PC-3 (cell line): ENCODE measurements around the gene LTBP1. TPM values are rescaled to one million over a fixed set of nuclear protein-coding genes. Genes with fewer than 3 reads are reported as not detected.

Source experiments
- ATAC-seq: fragments of 200-7000 bp; cut with Tn5 transposase; 2 replicates; pipeline ENCODE4 v1.9.1; 2020; ENCODE audit warnings: mild to moderate bottlenecking, moderate library complexity
- BruUV-seq: library from RNA; stranded (reverse); fragments of 400-500 nt; replicated peaks from 2 replicates; lab custom pipeline; 2021; lab: Mats Ljungman, UMichigan
- CTCF ChIA-PET: fragments of 300-600 bp; sonication (Branson Sonifier 250); formaldehyde crosslinking; loops from one replicate; lab custom pipeline; 2022; ENCODE audit warnings: antibody characterized with exemption; lab: Charles Lee
- POLR2A ChIA-PET: fragments of 300-600 bp; sonication (Branson Sonifier 250); formaldehyde crosslinking; loops from one replicate; lab custom pipeline; 2022; ENCODE audit warnings: antibody characterized with exemption; ENCODE audit not compliant: unreplicated experiment; lab: Charles Lee
- DNase-seq: peaks from one replicate; pipeline ENCODE4 v3.0.0-alpha.2; 2015
- H2AFZ ChIP-seq: fragments of 300-600 bp; sonication (generic); 2 replicates; pipeline ENCODE4 v1.6.0; 2016; ENCODE audit warnings: antibody characterized with exemption, low read length
- H3F3A ChIP-seq: fragments of 300-600 bp; sonication (generic); one replicate; pipeline ENCODE4 v1.6.0; 2017; ENCODE audit warnings: antibody characterized with exemption, low read length, control low read depth, mild to moderate bottlenecking; ENCODE audit not compliant: unreplicated experiment
- H3K27ac ChIP-seq: fragments of 300-600 bp; sonication (generic); 2 replicates; pipeline ENCODE4 v1.5.1; 2016; ENCODE audit warnings: mild to moderate bottlenecking, low read length
- H3K27me3 ChIP-seq: fragments of 300-600 bp; sonication (generic); 2 replicates; pipeline ENCODE4 v1.6.1; 2016; ENCODE audit warnings: low read length, mixed read lengths
- H3K36me3 ChIP-seq: fragments of 300-600 bp; sonication (generic); 2 replicates; pipeline ENCODE4 v1.6.1; 2016; ENCODE audit warnings: low read depth, mixed run types, low read length, mixed read lengths
- H3K4me1 ChIP-seq: fragments of 300-600 bp; sonication (generic); 2 replicates; pipeline ENCODE4 v1.5.1; 2016; ENCODE audit warnings: low read length; ENCODE audit not compliant: insufficient read depth
- H3K4me2 ChIP-seq: fragments of 300-600 bp; sonication (generic); 2 replicates; pipeline ENCODE4 v1.6.0; 2016; ENCODE audit warnings: low read length
- H3K4me3 ChIP-seq: fragments of 300-600 bp; sonication (generic); 2 replicates; pipeline ENCODE4 v1.5.1; 2016; ENCODE audit warnings: mild to moderate bottlenecking, low read length, mixed read lengths
- H3K79me2 ChIP-seq: fragments of 300-600 bp; sonication (generic); 2 replicates; pipeline ENCODE4 v1.6.1; 2017; ENCODE audit warnings: low read length, mixed read lengths
- H3K9ac ChIP-seq: fragments of 300-600 bp; sonication (generic); 2 replicates; pipeline ENCODE4 v1.6.0; 2016; ENCODE audit warnings: mild to moderate bottlenecking, low read length
- H3K9me2 ChIP-seq: fragments of 300-600 bp; sonication (generic); replicated peaks from 2 replicates; pipeline ENCODE4 v1.6.1; 2016; ENCODE audit warnings: mixed run types, low read length, mixed read lengths
- H3K9me3 ChIP-seq: fragments of 300-600 bp; sonication (generic); 2 replicates; pipeline ENCODE4 v1.6.1; 2016; ENCODE audit warnings: low read length, mixed read lengths
- H4K20me1 ChIP-seq: fragments of 300-600 bp; sonication (generic); 2 replicates; pipeline ENCODE4 v1.6.1; 2016; ENCODE audit warnings: low read length, mixed read lengths
- EZH2 ChIP-seq: fragments of 300-600 bp; sonication (generic); IDR thresholded peaks from one replicate; pipeline ENCODE4 v1.6.1; 2017; ENCODE audit warnings: antibody characterized with exemption, mild to moderate bottlenecking, low read length; ENCODE audit not compliant: unreplicated experiment
- EZH2phosphoT487 ChIP-seq: fragments of 300-600 bp; sonication (generic); IDR thresholded peaks from 2 replicates; pipeline ENCODE4 v1.6.1; 2018; ENCODE audit warnings: mild to moderate bottlenecking, antibody characterized with exemption, low read length, borderline replicate concordance
- intact Hi-C: fragments of 100-400 bp; cut with micrococcal nuclease; formaldehyde crosslinking; loops from 2 replicates; pipeline ENCODE4 v1.9.0; 2023
- total RNA-seq: library from RNA; depleted of rRNA; stranded (reverse); fragments of >200 nt; gene quantifications from 2 replicates; pipeline ENCODE4 v1.2.3, GENCODE V29; 2014
- TF ChIP-seq, protein P1 (sequence below): fragments of 300-600 bp; sonication (generic); conservative IDR thresholded peaks from 2 replicates; pipeline ENCODE4 v1.5.1; 2017; ENCODE audit warnings: antibody characterized with exemption, low read depth, mild to moderate bottlenecking, low read length

Gene LTBP1
- total RNA-seq, 1 experiment from 2014 or later = 45.9 TPM

DNA sequence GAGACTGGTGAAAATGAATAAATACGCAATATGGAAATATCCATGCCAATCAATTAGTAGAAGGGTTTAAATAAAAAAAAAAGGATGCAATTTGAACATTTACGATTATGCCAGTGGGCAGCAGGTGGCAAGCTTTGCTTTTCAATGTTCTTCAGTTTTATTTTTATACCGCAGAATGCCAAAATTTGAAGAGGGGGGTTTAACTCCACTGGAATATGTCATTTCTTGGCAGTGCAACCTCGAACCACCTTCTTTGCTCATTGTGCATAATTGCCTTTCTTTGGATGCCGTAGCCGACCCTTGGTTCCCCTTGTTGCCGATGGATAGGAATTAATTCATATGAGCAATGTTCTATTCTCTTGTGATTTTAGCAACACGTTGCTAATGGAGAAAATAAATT, 88.0 kb downstream of the LTBP1 start:
- DNase-seq (peak; percentile 68), ATAC-seq (peak; percentile 36)
- TF ChIP-seq, protein P1, sequence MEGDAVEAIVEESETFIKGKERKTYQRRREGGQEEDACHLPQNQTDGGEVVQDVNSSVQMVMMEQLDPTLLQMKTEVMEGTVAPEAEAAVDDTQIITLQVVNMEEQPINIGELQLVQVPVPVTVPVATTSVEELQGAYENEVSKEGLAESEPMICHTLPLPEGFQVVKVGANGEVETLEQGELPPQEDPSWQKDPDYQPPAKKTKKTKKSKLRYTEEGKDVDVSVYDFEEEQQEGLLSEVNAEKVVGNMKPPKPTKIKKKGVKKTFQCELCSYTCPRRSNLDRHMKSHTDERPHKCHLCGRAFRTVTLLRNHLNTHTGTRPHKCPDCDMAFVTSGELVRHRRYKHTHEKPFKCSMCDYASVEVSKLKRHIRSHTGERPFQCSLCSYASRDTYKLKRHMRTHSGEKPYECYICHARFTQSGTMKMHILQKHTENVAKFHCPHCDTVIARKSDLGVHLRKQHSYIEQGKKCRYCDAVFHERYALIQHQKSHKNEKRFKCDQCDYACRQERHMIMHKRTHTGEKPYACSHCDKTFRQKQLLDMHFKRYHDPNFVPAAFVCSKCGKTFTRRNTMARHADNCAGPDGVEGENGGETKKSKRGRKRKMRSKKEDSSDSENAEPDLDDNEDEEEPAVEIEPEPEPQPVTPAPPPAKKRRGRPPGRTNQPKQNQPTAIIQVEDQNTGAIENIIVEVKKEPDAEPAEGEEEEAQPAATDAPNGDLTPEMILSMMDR = peak; percentile 84
- no peak for TF ChIP-seq EZH2phosphoT487
- Histone ChIP-seq H3F3A (no peaks in the 10 kb centered on the region), H4K20me1 (no peaks in the 10 kb centered on the region), H3K4me2 (peak overlapping the region; percentile 49), H3K79me2 (no peaks in the 10 kb centered on the region), H3K9me3 (no peaks in the 10 kb centered on the region), H3K27me3 (no peaks in the 10 kb centered on the region), H3K27ac (peak overlapping the region; percentile 4), H3K4me3 (no peak overlapping the region), H2AFZ (no peak overlapping the region), H3K4me1 (0 out of 2 replicates have a peak, but pooled peaks cover 5% of the 10 kb centered on the region), H3K9ac (peak overlapping the region; percentile 28), H3K9me2 (no peaks in the 10 kb centered on the region), H3K36me3 (no peaks in the 10 kb centered on the region)
- intact Hi-C loops = loop anchor here (1.0 to 2.0 kb wide), 8 partner anchors 34 to 549 kb away; no protein-coding TSS in a partner anchor
- ChIA-PET CTCF (interaction anchor here (0.7 kb wide), 1 partner anchor 248 kb away, joined by 4 read pairs; no protein-coding TSS in a partner anchor), POLR2A (no interaction called here)
- BruUV-seq = no TSS peak

DNA sequence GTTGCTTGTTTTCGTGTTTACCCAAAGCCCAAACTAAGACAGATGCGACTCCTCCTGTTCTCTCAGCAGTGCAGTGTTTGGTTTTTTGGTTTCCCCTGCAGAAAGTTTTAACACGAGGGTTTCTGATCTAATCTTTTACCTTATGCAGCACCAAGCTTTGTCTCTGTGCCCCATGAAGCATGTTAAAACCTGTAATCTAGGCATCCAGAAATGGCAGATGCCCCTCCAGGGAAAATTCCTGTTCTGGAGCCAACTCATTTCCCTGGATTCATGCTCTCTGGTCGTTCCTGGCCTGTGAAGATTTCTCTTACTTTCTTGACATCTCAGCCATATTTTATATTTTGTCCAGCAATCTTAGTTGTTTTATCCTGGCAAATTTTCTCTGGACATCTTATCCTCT, 91.5 kb downstream of the LTBP1 start:
- TF ChIP-seq EZH2 = no peak
- H3K4me1 ChIP-seq = 0 out of 2 replicates have a peak, but pooled peaks cover 5% of the 10 kb centered on the region
- H2AFZ ChIP-seq = no peak overlapping the region
- H3K4me2 ChIP-seq = no peak overlapping the region
- CTCF ChIA-PET = no interaction called here
- POLR2A ChIA-PET = no interaction called here
- no peaks in the 10 kb centered on the region for H3K27me3 ChIP-seq
- no peaks in the 10 kb centered on the region for H3K79me2 ChIP-seq
- no peaks in the 10 kb centered on the region for H4K20me1 ChIP-seq
- H3K9me3 ChIP-seq = no peaks in the 10 kb centered on the region
- no TSS peak for BruUV-seq
- H3K4me3 ChIP-seq = no peak overlapping the region
- H3K9ac ChIP-seq = no peak overlapping the region
- intact Hi-C loops = no loop called here
- H3K27ac ChIP-seq = no peak overlapping the region
- no peaks in the 10 kb centered on the region for H3K9me2 ChIP-seq
- no peaks in the 10 kb centered on the region for H3F3A ChIP-seq
- H3K36me3 ChIP-seq = no peaks in the 10 kb centered on the region
- ATAC-seq = no peak
- DNase-seq = no peak

DNA sequence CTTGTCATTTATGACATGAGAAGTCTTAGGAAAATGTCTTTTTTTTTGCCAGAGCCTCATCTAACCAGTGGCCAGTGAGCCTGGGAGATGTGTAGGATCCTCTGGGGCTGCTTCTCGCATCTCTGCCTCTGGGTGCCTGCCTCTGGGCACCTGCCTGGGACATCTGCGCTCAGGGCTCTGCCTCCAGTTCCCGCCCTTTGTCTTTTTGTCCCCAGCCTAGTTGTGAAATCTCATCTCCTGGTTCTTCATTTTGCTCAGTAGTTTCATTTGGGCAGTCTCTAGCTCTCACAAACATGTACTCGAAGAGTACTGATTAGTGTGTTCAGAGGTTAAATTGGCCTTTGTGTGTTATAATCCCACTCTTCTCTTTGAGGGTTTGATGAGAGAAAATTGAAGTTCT, 92.0 kb downstream of the LTBP1 start:
- Histone ChIP-seq H3K27me3 (no peaks in the 10 kb centered on the region), H3K36me3 (no peaks in the 10 kb centered on the region), H3K4me3 (no peak overlapping the region), H3F3A (no peaks in the 10 kb centered on the region), H3K27ac (no peak overlapping the region), H3K79me2 (no peaks in the 10 kb centered on the region), H3K9me3 (no peaks in the 10 kb centered on the region), H3K4me1 (0 out of 2 replicates have a peak, but pooled peaks cover 5% of the 10 kb centered on the region), H4K20me1 (no peaks in the 10 kb centered on the region), H3K4me2 (no peak overlapping the region), H3K9me2 (no peaks in the 10 kb centered on the region), H2AFZ (no peak overlapping the region), H3K9ac (no peak overlapping the region)
- TF ChIP-seq EZH2 (no peak), EZH2phosphoT487 (no peak)
- TF ChIP-seq, protein P1 = no peak
- BruUV-seq = no TSS peak
- ChIA-PET POLR2A (no interaction called here), CTCF (no interaction called here)
- ATAC-seq = no peak
- intact Hi-C loops = no loop called here
- DNase-seq = no peak
